Measurements from ENCODE around the gene CTNNA2. TPM values are rescaled to one million over a fixed set of nuclear protein-coding genes. Genes with fewer than 3 reads are reported as not detected.

The CTNNA2 gene
- total and polyA plus RNA-seq, 9 of the 15 experiments (the other 6 are each of a cell fraction or from before 2014, with no cell fraction given) = 0.03 to 0.40 (median 0.15) TPM

- Histone ChIP-seq H3K9me3 (replicated peaks; ENCODE audit: control insufficient read depth, insufficient read depth, low read depth, low read length) (no peaks in the 10 kb centered on the region), H2AFZ (ENCODE audit: low read depth, low read length) (no peak overlapping the region), H3K4me1 (replicated peaks in 1 of 2; ENCODE audit: control insufficient read depth in 2 of 2, insufficient read depth in 2 of 2, low read length in 2 of 2) (no peaks in the 10 kb centered on the region), H3K9me1 (ENCODE audit: control insufficient read depth, insufficient read depth, low read length) (no peaks in the 10 kb centered on the region), H3K9ac (ENCODE audit: insufficient read depth in 1 of 2, low read depth in 2 of 2, low read length in 2 of 2) (no peak overlapping the region), H3K4me3 (no peak overlapping the region), H4K20me1 (replicated peaks; ENCODE audit: control insufficient read depth, insufficient read depth, low read length) (no peaks in the 10 kb centered on the region), H3K79me2 (ENCODE audit: control insufficient read depth, insufficient read depth, low read length) (no peaks in the 10 kb centered on the region), H3K27ac (ENCODE audit: extremely low read depth, low read depth, low read length) (no peak overlapping the region), H3K36me3 (ENCODE audit: control insufficient read depth, insufficient read depth, low read length) (no peaks in the 10 kb centered on the region), H3K4me2 (ENCODE audit: insufficient read depth, low read length) (no peak overlapping the region), H3K27me3 (ENCODE audit: control insufficient read depth in 2 of 2, insufficient read depth in 2 of 2, low read length in 2 of 2) (peaks cover 0 to 8% of the 10 kb centered on the region in 2 experiments; a peak in 3 of 5 replicates)
- intact Hi-C loops (cut with micrococcal nuclease) = no loop called here
- in situ Hi-C loops (cut with MboI) = no loop called here
- WGBS (ENCODE audit: insufficient coverage, low coverage, missing lambda C conversion rate) = 14% methylated on average over 4 of the region's 4 CpGs
- CTCF ChIA-PET (ENCODE audit: low intra/inter-chr PET ratio) = no interaction called here
- POLR2A ChIA-PET = no interaction called here
- no peak for ATAC-seq
- TF ChIP-seq MYC (IDR thresholded peaks at IDR 0.05; ENCODE audit: low read depth, low read length) (no peak), MYC (CRISPR knock-in tag; IDR thresholded peaks at IDR 0.05; ENCODE audit: borderline replicate concordance, low read depth) (no peak), PTBP1 (IDR thresholded peaks at IDR 0.05; ENCODE audit: low read depth, low read length) (no peak), ZBTB17 (CRISPR knock-in tag; IDR thresholded peaks at IDR 0.05) (no peak), STAT6 (CRISPR knock-in tag; IDR thresholded peaks at IDR 0.05) (no peak), RBM25 (IDR thresholded peaks at IDR 0.05; ENCODE audit: low read depth, low read length, severe bottlenecking) (no peak), GTF2A2 (tag; IDR thresholded peaks at IDR 0.05) (no peak), FOXA3 (CRISPR knock-in tag; conservative IDR thresholded peaks at IDR 0.05 in 1 of 2, IDR thresholded peaks at IDR 0.05 in 1 of 2) (no peak), ZNF274 (IDR thresholded peaks at IDR 0.05; ENCODE audit: borderline replicate concordance, low read depth, low read length) (no peak), E2F3 (CRISPR knock-in tag; IDR thresholded peaks at IDR 0.05) (no peak), THRB (CRISPR knock-in tag; conservative IDR thresholded peaks at IDR 0.05) (no peak), SMAD4 (CRISPR knock-in tag; conservative IDR thresholded peaks at IDR 0.05) (no peak), OTX1 (CRISPR knock-in tag; IDR thresholded peaks at IDR 0.05) (no peak), THAP7 (CRISPR knock-in tag; IDR thresholded peaks at IDR 0.05) (no peak), SRSF7 (optimal IDR thresholded peaks at IDR 0.05; ENCODE audit: low read depth, low read length) (no peak)
- no peak for FAIRE-seq
- BruUV-seq (replicated peaks) = no TSS peak
- no peak for DNase-seq (ENCODE audit: extremely low read depth in 1 of 4, low spot score in 3 of 4)
Observed at GRCh38 chr2:80058562-80058961, 545.7 kb downstream of the CTNNA2 start.

Data from K562 (cell line).